Testis (tissue), 3 donors: ENCODE data around the gene LPIN1. TPM values are rescaled to one million over a fixed set of nuclear protein-coding genes. Genes with fewer than 3 reads are reported as not detected.

Experiments
- DNase-seq: peaks from one replicate; pipeline ENCODE4 v3.0.0-alpha.2; 2019
- H3K27ac ChIP-seq, 2 donors: fragments of 200-600 bp; sonication (generic); one replicate each; pipeline ENCODE4 v1.5.1; 2019
- H3K27me3 ChIP-seq: fragments of 200-600 bp; sonication (generic); one replicate; pipeline ENCODE4 v1.5.1; 2019
- H3K36me3 ChIP-seq: fragments of 200-600 bp; sonication (generic); one replicate; pipeline ENCODE4 v1.5.1; 2017; ENCODE audit warnings: low read depth; ENCODE audit errors: missing control alignments
- H3K4me1 ChIP-seq: fragments of 200-600 bp; sonication (generic); one replicate; pipeline ENCODE4 v1.5.1; 2019
- H3K4me3 ChIP-seq, 2 donors: fragments of 200-600 bp; sonication (generic); one replicate each; pipeline ENCODE4 v1.5.1; 2017 to 2019
- H3K9me3 ChIP-seq: fragments of 200-600 bp; sonication (generic); one replicate; pipeline ENCODE4 v1.5.1; 2017
- POLR2A ChIP-seq: fragments of 450-650 bp; IDR thresholded peaks from one replicate; pipeline ENCODE4 v1.6.1; 2017; ENCODE audit warnings: antibody characterized with exemption, mild to moderate bottlenecking, moderate library complexity
- WGBS, 2 donors: methylation state at CpG; one replicate each; pipeline ENCODE4 v1.1.5; 2018; 5-methylcytosine and 5-hydroxymethylcytosine counted together
- intact Hi-C: fragments of 100-400 bp; cut with DNase I; formaldehyde crosslinking; loops from one replicate; pipeline ENCODE4 v1.15.1; 2023; ENCODE audit warnings: low total_unique reads
- polyA plus RNA-seq: library from polyadenylated mRNA; stranded (reverse); fragments of 350-450 nt; fragmentation: Illumina TruSeq; extraction: RNeasy Lipid Tissue Mini Kit (QIAGEN cat#74804); gene quantifications from one replicate; pipeline ENCODE4 v1.2.3, GENCODE V29; 2014; ENCODE audit warnings: low read depth, low replicate concordance; ENCODE audit not compliant: insufficient read depth
- total RNA-seq, 2 donors: library from RNA; depleted of rRNA; stranded (reverse); fragments of >200 nt; gene quantifications; one replicate each; pipeline ENCODE4 v1.2.3, GENCODE V29; 2016
- TF ChIP-seq, protein P1 (sequence below), 3 experiments: fragments of 450-650 bp in 2 of 3; fragments of 200-600 bp in 1 of 3; sonication (generic) in 1 of 3; IDR thresholded peaks; one replicate each; pipeline ENCODE4 v1.5.1; 2016 to 2019; ENCODE audit warnings: antibody characterized with exemption in 3 of 3, mild to moderate bottlenecking in 2 of 3, moderate library complexity in 1 of 3

Gene LPIN1
- total and polyA plus RNA-seq, 3 donors from 2014 or later, result 90.0 to 198 (median 169) TPM

DNA sequence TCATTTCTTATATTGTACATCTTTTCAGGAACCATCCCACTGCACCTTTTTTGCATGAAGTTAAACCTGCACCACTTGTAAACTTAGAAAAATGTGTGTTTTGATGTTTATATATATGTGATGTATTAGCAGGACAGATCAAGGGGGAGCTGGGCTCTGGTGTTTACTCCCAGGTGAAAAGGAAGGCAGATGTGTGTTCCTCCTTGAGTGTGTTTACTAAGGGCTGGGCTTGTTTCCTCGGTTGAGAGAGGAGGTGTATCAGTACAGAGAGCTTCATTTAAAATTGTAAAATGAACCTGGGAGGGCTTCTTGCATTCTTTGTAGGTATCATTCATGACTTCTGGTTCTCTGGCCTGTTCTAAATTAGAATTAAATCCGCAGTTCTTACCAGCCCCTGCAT, 14.8 kb downstream of the LPIN1 start:
- intact Hi-C loops, result no loop called here
- Histone ChIP-seq H3K27me3 (no peaks in the 10 kb centered on the region), H3K4me1 (peaks cover 7% of the 10 kb centered on the region), H3K9me3 (no peaks in the 10 kb centered on the region), H3K4me3 (no peak overlapping the region), H3K27ac (no peak overlapping the region), H3K36me3 (no peaks in the 10 kb centered on the region)
- TF ChIP-seq, protein P1, sequence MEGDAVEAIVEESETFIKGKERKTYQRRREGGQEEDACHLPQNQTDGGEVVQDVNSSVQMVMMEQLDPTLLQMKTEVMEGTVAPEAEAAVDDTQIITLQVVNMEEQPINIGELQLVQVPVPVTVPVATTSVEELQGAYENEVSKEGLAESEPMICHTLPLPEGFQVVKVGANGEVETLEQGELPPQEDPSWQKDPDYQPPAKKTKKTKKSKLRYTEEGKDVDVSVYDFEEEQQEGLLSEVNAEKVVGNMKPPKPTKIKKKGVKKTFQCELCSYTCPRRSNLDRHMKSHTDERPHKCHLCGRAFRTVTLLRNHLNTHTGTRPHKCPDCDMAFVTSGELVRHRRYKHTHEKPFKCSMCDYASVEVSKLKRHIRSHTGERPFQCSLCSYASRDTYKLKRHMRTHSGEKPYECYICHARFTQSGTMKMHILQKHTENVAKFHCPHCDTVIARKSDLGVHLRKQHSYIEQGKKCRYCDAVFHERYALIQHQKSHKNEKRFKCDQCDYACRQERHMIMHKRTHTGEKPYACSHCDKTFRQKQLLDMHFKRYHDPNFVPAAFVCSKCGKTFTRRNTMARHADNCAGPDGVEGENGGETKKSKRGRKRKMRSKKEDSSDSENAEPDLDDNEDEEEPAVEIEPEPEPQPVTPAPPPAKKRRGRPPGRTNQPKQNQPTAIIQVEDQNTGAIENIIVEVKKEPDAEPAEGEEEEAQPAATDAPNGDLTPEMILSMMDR (IDR thresholded peaks at IDR 0.05), result no peak
- no peak for TF ChIP-seq POLR2A
- DNase-seq, result no peak
- 71 to 81% methylated on average over 2 of the region's 2 CpGs for WGBS, 2 donors

DNA sequence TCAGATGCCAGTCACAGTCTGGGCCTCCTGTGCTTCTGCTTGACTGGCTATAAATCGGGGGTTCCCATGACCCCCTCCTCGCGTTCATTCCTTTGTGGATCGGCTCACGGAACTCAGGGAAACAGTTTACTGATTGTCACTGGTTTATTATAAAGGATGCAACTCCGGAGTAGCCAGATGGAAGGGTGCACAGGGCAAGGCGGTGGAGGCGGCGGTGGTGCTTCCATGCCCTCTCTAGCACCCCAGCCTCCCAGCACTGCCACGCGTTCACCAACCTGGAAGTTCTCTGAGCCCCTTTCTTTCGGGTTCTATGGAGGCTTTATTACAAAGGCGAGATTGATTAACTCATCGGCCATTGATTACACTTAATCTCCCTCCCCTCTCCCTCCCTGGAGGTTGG, 15.6 kb downstream of the LPIN1 start:
- H3K4me1 ChIP-seq, result peaks cover 7% of the 10 kb centered on the region
- H3K36me3 ChIP-seq, result no peaks in the 10 kb centered on the region
- no peak for DNase-seq
- intact Hi-C loops, result no loop called here
- 87 to 92% methylated on average over 13 to 14 of the region's 14 CpGs for WGBS, 2 donors
- no peak overlapping the region for H3K4me3 ChIP-seq
- no peak overlapping the region for H3K27ac ChIP-seq
- no peak for TF ChIP-seq POLR2A
- TF ChIP-seq, protein P1 (IDR thresholded peaks at IDR 0.05), result no peak
- no peaks in the 10 kb centered on the region for H3K9me3 ChIP-seq
- no peaks in the 10 kb centered on the region for H3K27me3 ChIP-seq

DNA sequence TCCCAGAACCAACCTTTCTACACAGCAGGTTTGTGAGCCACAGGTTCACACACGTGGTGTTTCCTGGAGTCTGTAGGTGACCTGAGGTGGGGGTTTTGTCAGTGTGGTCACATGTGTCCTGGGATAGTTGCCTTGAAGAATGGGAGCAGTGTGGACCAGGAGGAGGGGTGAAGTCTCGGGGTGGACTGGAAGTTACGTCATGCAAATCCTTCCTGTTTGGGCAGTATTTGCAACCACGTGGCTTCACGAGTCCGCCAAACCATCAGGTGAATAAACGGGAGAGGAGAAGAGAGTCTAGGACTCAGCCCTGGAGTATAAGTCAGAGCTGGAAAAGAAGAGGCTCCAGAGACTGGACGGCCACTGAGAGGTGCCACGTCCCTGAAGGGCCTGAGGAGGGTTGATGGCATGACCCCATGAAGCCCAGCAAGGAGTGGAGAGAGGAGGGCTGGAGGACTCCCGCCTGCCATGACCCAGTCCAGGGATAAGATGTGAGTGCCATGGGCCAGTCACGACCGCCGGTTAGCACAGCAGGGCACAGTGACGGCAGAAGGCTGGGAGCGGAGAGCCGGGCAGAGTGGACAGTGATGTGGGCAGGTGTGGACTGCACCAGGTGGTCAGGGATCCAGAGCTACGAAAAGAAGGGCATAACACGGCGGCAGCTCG, 16.5 kb downstream of the LPIN1 start:
- no peaks in the 10 kb centered on the region for H3K9me3 ChIP-seq
- H3K4me1 ChIP-seq, result peaks cover 7% of the 10 kb centered on the region
- 87 to 89% methylated on average over 16 to 20 of the region's 20 CpGs for WGBS, 2 donors
- H3K36me3 ChIP-seq, result no peaks in the 10 kb centered on the region
- no peak for DNase-seq
- no peaks in the 10 kb centered on the region for H3K27me3 ChIP-seq
- TF ChIP-seq POLR2A, result no peak
- no peak overlapping the region for H3K4me3 ChIP-seq
- no peak overlapping the region for H3K27ac ChIP-seq
- intact Hi-C loops, result no loop called here

DNA sequence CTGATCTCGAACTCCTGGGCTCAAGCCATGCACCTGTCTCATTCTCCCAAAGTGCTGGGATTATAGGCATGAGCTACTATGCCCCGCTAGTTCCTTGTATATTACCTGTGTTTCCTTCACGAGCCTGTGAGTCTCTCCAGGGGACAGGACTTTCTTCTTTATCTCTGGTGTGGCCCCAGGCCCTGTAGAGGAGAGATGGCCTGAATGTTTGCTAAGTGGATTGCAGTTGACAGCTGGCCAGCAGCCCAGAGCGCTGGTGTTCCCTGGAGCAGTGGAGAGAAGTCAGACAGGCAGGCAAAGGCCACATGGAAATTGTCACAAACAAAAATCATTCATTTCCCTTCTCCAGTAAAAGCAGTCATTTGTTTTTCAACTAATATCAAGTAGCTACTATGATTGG, 17.9 kb downstream of the LPIN1 start:
- H3K27ac ChIP-seq, result no peak overlapping the region
- intact Hi-C loops, result no loop called here
- no peak for DNase-seq
- H3K9me3 ChIP-seq, result no peaks in the 10 kb centered on the region
- no peaks in the 10 kb centered on the region for H3K4me1 ChIP-seq
- H3K36me3 ChIP-seq, result no peaks in the 10 kb centered on the region
- WGBS, 2 donors, result 86 to 87% methylated on average over 4 of the region's 4 CpGs
- H3K4me3 ChIP-seq, result no peak overlapping the region
- no peak for TF ChIP-seq POLR2A
- TF ChIP-seq, protein P1 (IDR thresholded peaks at IDR 0.05), result no peak
- H3K27me3 ChIP-seq, result no peaks in the 10 kb centered on the region

DNA sequence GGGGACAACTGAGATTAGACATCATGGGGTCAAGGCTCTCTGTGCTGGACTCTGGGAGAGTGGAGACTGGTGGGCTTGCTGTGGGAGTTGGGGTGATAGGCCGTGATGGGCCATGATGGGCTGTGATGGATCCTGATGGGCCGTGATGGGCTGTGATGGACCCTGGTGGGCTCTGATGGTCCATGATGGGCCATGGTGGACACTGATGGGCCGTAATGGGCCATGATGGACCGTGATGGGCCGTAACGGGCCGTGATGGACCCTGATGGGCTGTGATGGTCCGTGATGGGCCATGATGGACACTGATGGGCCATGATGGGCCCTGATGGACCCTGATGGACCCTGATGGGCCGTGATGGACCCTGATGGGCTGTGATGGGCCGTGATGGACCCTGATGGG, 18.5 kb downstream of the LPIN1 start:
- intact Hi-C loops, result no loop called here
- H3K36me3 ChIP-seq, result no peaks in the 10 kb centered on the region
- no peaks in the 10 kb centered on the region for H3K9me3 ChIP-seq
- TF ChIP-seq, protein P1 (IDR thresholded peaks at IDR 0.05), result no peak
- TF ChIP-seq POLR2A, result no peak
- WGBS, 2 donors, result 78 to 94% methylated on average over 10 of the region's 10 CpGs
- no peak overlapping the region for H3K27ac ChIP-seq
- no peaks in the 10 kb centered on the region for H3K27me3 ChIP-seq
- no peak for DNase-seq
- no peak overlapping the region for H3K4me3 ChIP-seq
- H3K4me1 ChIP-seq, result no peaks in the 10 kb centered on the region
